IMR-90 (cell line): ENCODE results near the gene KDELR3.

Experiments
- CHD1 ChIP-seq: IDR thresholded peaks from 2 replicates; pipeline ENCODE4 v1.6.1; 2012; ENCODE audit warnings: low read depth, low read length, improper control_type of control experiment
- ELK1 ChIP-seq: fragments of 150-350 bp; IDR thresholded peaks from 2 replicates; pipeline ENCODE4 v1.6.1; 2016; ENCODE audit warnings: low read depth, mild to moderate bottlenecking, low read length, moderate library complexity, borderline replicate concordance
- FOS ChIP-seq: fragments of 150-350 bp; IDR thresholded peaks from 2 replicates; pipeline ENCODE4 v1.6.1; 2016; ENCODE audit warnings: low read depth, low read length
- MAFK ChIP-seq: IDR thresholded peaks from 2 replicates; pipeline ENCODE4 v1.6.1; 2012; ENCODE audit warnings: low read depth, low read length, improper control_type of control experiment
- MAZ ChIP-seq: IDR thresholded peaks from 2 replicates; pipeline ENCODE4 v1.6.1; 2012; ENCODE audit warnings: low read depth, mild to moderate bottlenecking, low read length, improper control_type of control experiment, moderate library complexity, borderline replicate concordance
- MXI1 ChIP-seq: IDR thresholded peaks from 2 replicates; pipeline ENCODE4 v1.6.1; 2012; ENCODE audit warnings: low read depth, mild to moderate bottlenecking, low read length, moderate library complexity, borderline replicate concordance
- POLR2A ChIP-seq: IDR thresholded peaks from 2 replicates; pipeline ENCODE4 v1.6.1; 2012; ENCODE audit warnings: mild to moderate bottlenecking, low read depth, low read length
- RAD21 ChIP-seq: IDR thresholded peaks from 2 replicates; pipeline ENCODE4 v1.6.1; 2012; ENCODE audit warnings: low read length, improper control_type of control experiment
- RFX5 ChIP-seq: IDR thresholded peaks from 2 replicates; pipeline ENCODE4 v1.8.0; 2012; ENCODE audit warnings: low read depth, mild to moderate bottlenecking, low read length, moderate library complexity
- SMC3 ChIP-seq: fragments of 150-350 bp; IDR thresholded peaks from 2 replicates; pipeline ENCODE4 v1.6.1; 2016; ENCODE audit warnings: low read depth, mild to moderate bottlenecking, antibody characterized with exemption, low read length, moderate library complexity
- USF2 ChIP-seq: fragments of 150-350 bp; IDR thresholded peaks from 2 replicates; pipeline ENCODE4 v1.6.1; 2017; ENCODE audit warnings: mild to moderate bottlenecking, antibody characterized with exemption, low read length, low read depth
- TF ChIP-seq, protein P1 (sequence below): conservative IDR thresholded peaks from 2 replicates; pipeline ENCODE4 v1.5.1; 2012; ENCODE audit warnings: mild to moderate bottlenecking, low read depth, low read length, improper control_type of control experiment

DNA sequence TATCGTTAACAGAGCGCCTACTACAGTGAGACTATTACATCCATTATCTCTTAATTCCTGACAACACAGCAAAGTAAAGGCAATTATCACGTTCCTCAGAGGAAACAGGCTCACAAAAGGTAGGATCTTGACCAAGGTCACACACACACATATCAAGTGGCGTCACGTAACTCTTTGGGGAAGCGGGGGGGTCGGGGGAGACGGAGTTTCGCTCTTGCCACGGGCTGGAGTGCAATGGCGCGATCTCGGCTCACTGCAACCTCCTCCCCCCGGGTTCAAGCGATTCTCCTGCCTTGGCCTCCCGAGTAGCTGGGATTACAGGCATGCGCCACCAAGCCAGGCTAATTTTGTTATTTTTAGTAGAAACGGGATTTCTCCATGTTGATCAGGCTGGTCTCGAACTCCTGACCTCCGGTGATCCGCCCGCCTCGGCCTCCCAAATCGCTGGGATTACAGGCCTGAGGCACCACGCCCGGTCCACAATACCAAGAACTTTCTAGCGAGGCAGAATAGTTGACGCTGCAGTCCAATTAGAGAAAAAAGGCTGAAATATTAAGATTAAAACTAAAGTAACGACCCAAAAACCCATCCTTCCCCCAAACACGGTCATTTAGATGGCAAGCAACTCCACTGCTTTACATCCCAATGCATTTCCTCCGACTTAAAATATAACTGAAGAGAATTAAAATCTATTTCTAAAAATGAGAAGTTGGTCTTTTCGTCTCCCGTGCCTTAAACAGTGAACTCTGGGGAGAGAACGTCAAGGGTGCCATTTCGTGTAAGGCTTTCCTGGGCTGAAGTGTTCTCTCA is 37.0 kb downstream of the KDELR3 start:
- no peak for TF ChIP-seq MAFK
- no peak for TF ChIP-seq SMC3
- TF ChIP-seq, protein P1, sequence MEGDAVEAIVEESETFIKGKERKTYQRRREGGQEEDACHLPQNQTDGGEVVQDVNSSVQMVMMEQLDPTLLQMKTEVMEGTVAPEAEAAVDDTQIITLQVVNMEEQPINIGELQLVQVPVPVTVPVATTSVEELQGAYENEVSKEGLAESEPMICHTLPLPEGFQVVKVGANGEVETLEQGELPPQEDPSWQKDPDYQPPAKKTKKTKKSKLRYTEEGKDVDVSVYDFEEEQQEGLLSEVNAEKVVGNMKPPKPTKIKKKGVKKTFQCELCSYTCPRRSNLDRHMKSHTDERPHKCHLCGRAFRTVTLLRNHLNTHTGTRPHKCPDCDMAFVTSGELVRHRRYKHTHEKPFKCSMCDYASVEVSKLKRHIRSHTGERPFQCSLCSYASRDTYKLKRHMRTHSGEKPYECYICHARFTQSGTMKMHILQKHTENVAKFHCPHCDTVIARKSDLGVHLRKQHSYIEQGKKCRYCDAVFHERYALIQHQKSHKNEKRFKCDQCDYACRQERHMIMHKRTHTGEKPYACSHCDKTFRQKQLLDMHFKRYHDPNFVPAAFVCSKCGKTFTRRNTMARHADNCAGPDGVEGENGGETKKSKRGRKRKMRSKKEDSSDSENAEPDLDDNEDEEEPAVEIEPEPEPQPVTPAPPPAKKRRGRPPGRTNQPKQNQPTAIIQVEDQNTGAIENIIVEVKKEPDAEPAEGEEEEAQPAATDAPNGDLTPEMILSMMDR: no peak
- TF ChIP-seq POLR2A: no peak
- no peak for TF ChIP-seq MAZ
- TF ChIP-seq USF2: no peak
- TF ChIP-seq RAD21: no peak
- no peak for TF ChIP-seq FOS
- no peak for TF ChIP-seq CHD1
- no peak for TF ChIP-seq RFX5
- TF ChIP-seq ELK1: no peak
- TF ChIP-seq MXI1: 0 out of 2 replicates have a peak, but pooled peaks have one; percentile 11
